Right lobe of liver (tissue), 6 donors: ENCODE data around the gene NSD1. TPM values are rescaled to one million over a fixed set of nuclear protein-coding genes. Genes with fewer than 3 reads are reported as not detected.

Experiments
- ATAC-seq, 4 donors: fragments of 200-7000 bp; cut with Tn5 transposase; one replicate each; pipeline ENCODE4 v1.9.1; 2020; ENCODE audit warnings: mild to moderate bottlenecking in 4 of 4, moderate library complexity in 4 of 4
- DNase-seq, 3 donors: peaks; one replicate each; pipeline ENCODE4 v3.0.0-alpha.2; 2020
- H3K27ac ChIP-seq, 3 donors: fragments of 200-600 bp; one replicate each; pipeline ENCODE4 v1.8.0; 2022
- H3K27me3 ChIP-seq, 2 donors: fragments of 200-600 bp; one replicate each; pipeline ENCODE4 v1.8.0; 2022
- H3K36me3 ChIP-seq, 4 donors: fragments of 200-600 bp; sonication (generic) in 1 of 4; one replicate each; pipeline versions ENCODE4 v1.5.1 to v1.8.0; 2017 to 2022; ENCODE audit warnings: control low read depth in 1 of 4
- H3K4me1 ChIP-seq, 4 donors: fragments of 200-600 bp; sonication (generic) in 1 of 4; one replicate each; pipeline versions ENCODE4 v1.5.1 to v1.8.0; 2017 to 2022; ENCODE audit warnings: control low read depth in 1 of 4
- H3K4me3 ChIP-seq, 3 donors: fragments of 200-600 bp; one replicate each; pipeline ENCODE4 v1.8.0; 2022
- H3K9me3 ChIP-seq, 4 donors: fragments of 200-600 bp; sonication (generic) in 1 of 4; one replicate each; pipeline versions ENCODE4 v1.5.1 to v1.8.0; 2017 to 2022; ENCODE audit warnings: control low read depth in 1 of 4
- CTCF ChIP-seq, 4 donors: fragments of 200-600 bp in 3 of 4; fragments of 450-650 bp in 1 of 4; IDR thresholded peaks; one replicate each; pipeline versions ENCODE4 v1.5.1 to v1.8.0; 2016 to 2022; ENCODE audit warnings: antibody characterized with exemption in 4 of 4, mild to moderate bottlenecking in 2 of 4
- POLR2A ChIP-seq: fragments of 450-650 bp; IDR thresholded peaks from one replicate; pipeline ENCODE4 v1.6.1; 2017; ENCODE audit warnings: antibody characterized with exemption, mild to moderate bottlenecking
- WGBS: methylation state at CpG from one replicate; pipeline ENCODE4 v1.1.6; 2018; ENCODE audit warnings: low coverage, low lambda C conversion rate; ENCODE audit not compliant: insufficient coverage; ENCODE audit errors: missing lambda C conversion rate; 5-methylcytosine and 5-hydroxymethylcytosine counted together
- intact Hi-C, 2 donors: fragments of 100-400 bp; cut with DNase I; formaldehyde crosslinking; loops; one replicate each; pipeline versions ENCODE4 v1.11.2 to v1.14.1; 2022
- total RNA-seq, 6 experiments: library from RNA; depleted of rRNA in 2 of 6; stranded (reverse); fragments of >200 nt in 2 of 6; fragmentation: NEBNext Ultra II Directional in 3 of 6; extraction: Animal tissue kit (Norgen Biotek cat#: 25700) in 3 of 6; gene quantifications; one replicate each; pipeline versions ENCODE4 v1.1.0 to v1.2.4, GENCODE V29; 2016 to 2023
- donor health status: DM: no; HTN: yes; CAD: no.
- donor health status: DM: no; HTN: no; CAD: no.
- donor health status: DM: no; HTN: no; CAD: no.
- donor health status: DM: no; HTN: yes; CAD: no.
- donor health status: DM: no; HTN: yes; CAD: no.

Gene NSD1
- total RNA-seq, 6 experiments from 2014 or later, result 13.1 to 33.1 (median 23.6) TPM

- no peak for TF ChIP-seq CTCF (IDR thresholded peaks at IDR 0.05)
- no peak for TF ChIP-seq POLR2A
- no peak for ATAC-seq
- Histone ChIP-seq H3K27ac (no peak overlapping the region), H3K9me3 (no peaks in the 10 kb centered on the region), H3K27me3 (no peaks in the 10 kb centered on the region), H3K36me3 (peaks cover 0 to 9% (median 0%) of the 10 kb centered on the region in 4 donors), H3K4me3 (no peak overlapping the region), H3K4me1 (no peaks in the 10 kb centered on the region)
- intact Hi-C loops, result no loop called here
- DNase-seq, result no peak
- WGBS, result 90% methylated on average over 5 of the region's 6 CpGs
These were observed 97.1 kb downstream of the NSD1 start for GRCh38 chr5:177230660-177231059.

GRCh38 chr5:177231479-177232250 is 98.1 kb downstream of the NSD1 start:
- intact Hi-C loops, result no loop called here
- H3K4me1 ChIP-seq, result no peaks in the 10 kb centered on the region
- no peak overlapping the region for H3K4me3 ChIP-seq
- H3K9me3 ChIP-seq, result no peaks in the 10 kb centered on the region
- ATAC-seq, result no peak
- TF ChIP-seq CTCF (IDR thresholded peaks at IDR 0.05), result no peak
- H3K27me3 ChIP-seq, result no peaks in the 10 kb centered on the region
- H3K27ac ChIP-seq, result no peak overlapping the region
- over 99% methylated on average over 11 of the region's 11 CpGs for WGBS
- H3K36me3 ChIP-seq, result peaks cover 0 to 19% (median 4%) of the 10 kb centered on the region in 4 donors
- DNase-seq, result no peak

GRCh38 chr5:177232358-177232757 is 98.8 kb downstream of the NSD1 start:
- WGBS, result 79% methylated on average over 4 of the region's 4 CpGs
- H3K4me1 ChIP-seq, result no peaks in the 10 kb centered on the region
- H3K27me3 ChIP-seq, result no peaks in the 10 kb centered on the region
- peaks cover 0 to 26% (median 4%) of the 10 kb centered on the region in 4 donors for H3K36me3 ChIP-seq
- TF ChIP-seq POLR2A (no peak), CTCF (IDR thresholded peaks at IDR 0.05) (no peak)
- no peak for DNase-seq
- intact Hi-C loops, result no loop called here
- no peaks in the 10 kb centered on the region for H3K9me3 ChIP-seq
- H3K4me3 ChIP-seq, result no peak overlapping the region
- ATAC-seq, result no peak
- no peak overlapping the region for H3K27ac ChIP-seq

- Histone ChIP-seq H3K27ac (no peak overlapping the region), H3K9me3 (no peaks in the 10 kb centered on the region), H3K27me3 (no peaks in the 10 kb centered on the region), H3K4me1 (no peaks in the 10 kb centered on the region), H3K36me3 (peaks cover 0 to 29% (median 4%) of the 10 kb centered on the region in 4 donors), H3K4me3 (no peak overlapping the region)
- ATAC-seq (no peak), DNase-seq (no peak)
- intact Hi-C loops, result no loop called here
- TF ChIP-seq POLR2A (no peak), CTCF (IDR thresholded peaks at IDR 0.05) (no peak)
- 88% methylated on average over 1 of the region's 1 CpG for WGBS
These were observed 99.2 kb downstream of the NSD1 start for GRCh38 chr5:177232761-177233160.
